HEK293T (cell line): ENCODE data around the gene AP2S1.
A peak's percentile ranks its signal among the peaks of the same experiment; 100 is the strongest.

Experiments
- CTCF ChIA-PET: fragments of 350-600 bp; formaldehyde crosslinking; extraction: SDS; loops from one replicate; lab custom pipeline; 2021; ENCODE audit warnings: antibody characterized with exemption, inconsistent platforms; lab: Yijun Ruan, JAX
- POLR2A ChIA-PET: fragments of 350-600 bp; formaldehyde crosslinking; extraction: SDS; loops from one replicate; lab custom pipeline; 2020; ENCODE audit warnings: antibody characterized with exemption, inconsistent platforms; lab: Yijun Ruan, JAX
- DNase-seq: peaks from one replicate; pipeline ENCODE4 v3.0.0; 2012; ENCODE audit warnings: mixed read lengths; ENCODE audit errors: extremely low spot score
- ARNT ChIP-seq: fragments of 450-650 bp; IDR thresholded peaks from 2 replicates; pipeline ENCODE4 v1.6.1; 2017; ENCODE audit warnings: mild to moderate bottlenecking
- BHLHE40 ChIP-seq: fragments of 450-650 bp; IDR thresholded peaks from 2 replicates; pipeline ENCODE4 v1.6.1; 2016; ENCODE audit warnings: mild to moderate bottlenecking, moderate library complexity, borderline replicate concordance
- CTBP1 ChIP-seq: fragments of 450-650 bp; IDR thresholded peaks from 2 replicates; pipeline ENCODE4 v1.6.1; 2016; ENCODE audit warnings: borderline replicate concordance
- ELF4 ChIP-seq: fragments of 450-650 bp; IDR thresholded peaks from 2 replicates; pipeline ENCODE4 v1.6.1; 2017; ENCODE audit warnings: antibody characterized with exemption
- FOXA1 ChIP-seq: fragments of 450-650 bp; IDR thresholded peaks from 2 replicates; pipeline ENCODE4 v1.6.1; 2016; ENCODE audit warnings: mild to moderate bottlenecking
- FOXK2 ChIP-seq: fragments of 450-650 bp; IDR thresholded peaks from 2 replicates; pipeline ENCODE4 v1.6.1; 2016; ENCODE audit warnings: mild to moderate bottlenecking
- FOXM1 ChIP-seq: fragments of 450-650 bp; IDR thresholded peaks from 2 replicates; pipeline ENCODE4 v1.6.1; 2017; ENCODE audit warnings: mild to moderate bottlenecking, borderline replicate concordance
- HDGF ChIP-seq: fragments of 450-650 bp; IDR thresholded peaks from 2 replicates; pipeline ENCODE4 v1.6.1; 2017; ENCODE audit warnings: antibody characterized with exemption, borderline replicate concordance
- L3MBTL2 ChIP-seq: fragments of 450-650 bp; conservative IDR thresholded peaks from 2 replicates; pipeline ENCODE4 v1.6.1; 2016; ENCODE audit warnings: mild to moderate bottlenecking
- LEF1 ChIP-seq: fragments of 450-650 bp; IDR thresholded peaks from 2 replicates; pipeline ENCODE4 v1.6.1; 2017; ENCODE audit warnings: mild to moderate bottlenecking, borderline replicate concordance
- NFRKB ChIP-seq: fragments of 450-650 bp; IDR thresholded peaks from 2 replicates; pipeline ENCODE4 v1.6.1; 2016; ENCODE audit warnings: mild to moderate bottlenecking, moderate library complexity
- PKNOX1 ChIP-seq: fragments of 450-650 bp; IDR thresholded peaks from 2 replicates; pipeline ENCODE4 v1.6.1; 2016
- SP1 ChIP-seq: fragments of 450-650 bp; IDR thresholded peaks from 2 replicates; pipeline ENCODE4 v1.6.1; 2017
- SUZ12 ChIP-seq: fragments of 450-650 bp; IDR thresholded peaks from 2 replicates; pipeline ENCODE4 v1.6.1; 2016; ENCODE audit warnings: mild to moderate bottlenecking
- TARDBP ChIP-seq: fragments of 450-650 bp; IDR thresholded peaks from 2 replicates; pipeline ENCODE4 v1.6.1; 2016
- ZNF384 ChIP-seq: fragments of 450-650 bp; IDR thresholded peaks from 2 replicates; pipeline ENCODE4 v1.6.1; 2016

Gene AP2S1

GRCh38 chr19:46850228-46851203 is at the start of gene AP2S1:
TSS of gene AP2S1 (minus strand) at chr19:46850846. CDS start at chr19:46850766, 80 bp downstream.
- ChIA-PET POLR2A (interaction anchor here (0.6 to 1.4 kb wide), 12 partner anchors 8 to 185 kb away, joined by 3 to 6 read pairs (median 4); partner anchors contain the start of genes ARHGAP35 and SLC1A5), CTCF (interaction anchor here (0.7 kb wide), 1 partner anchor 10 kb away, joined by 4 read pairs; no protein-coding TSS in a partner anchor)
- no peak for TF ChIP-seq LEF1
- no peak for TF ChIP-seq TARDBP
- no peak for TF ChIP-seq CTBP1
- TF ChIP-seq SUZ12, result peak; percentile 97; the same call in 1 of the 2 replicates
- no peak for TF ChIP-seq PKNOX1
- TF ChIP-seq ELF4, result peak; percentile 97
- no peak for TF ChIP-seq FOXM1
- no peak for TF ChIP-seq SP1
- TF ChIP-seq ZNF384, result no peak
- TF ChIP-seq BHLHE40, result no peak
- peak; percentile 65 for TF ChIP-seq L3MBTL2
- peak; percentile 93 for DNase-seq

GRCh38 chr19:46900341-46900740 is 49.7 kb upstream of the AP2S1 start:
- POLR2A ChIA-PET, result no interaction called here
- no peak for TF ChIP-seq TARDBP
- no peak for TF ChIP-seq L3MBTL2
- no peak for TF ChIP-seq ELF4
- no peak for TF ChIP-seq LEF1
- no peak for TF ChIP-seq ARNT
- TF ChIP-seq FOXM1, result no peak
- no peak for TF ChIP-seq FOXA1
- TF ChIP-seq FOXK2, result no peak
- TF ChIP-seq SUZ12, result no peak
- TF ChIP-seq CTBP1, result no peak
- TF ChIP-seq SP1, result no peak
- no peak for TF ChIP-seq BHLHE40
- TF ChIP-seq NFRKB, result no peak
- TF ChIP-seq ZNF384, result no peak
- TF ChIP-seq HDGF, result no peak
- CTCF ChIA-PET, result no interaction called here
- DNase-seq, result no peak

- DNase-seq, result no peak
- no peak for TF ChIP-seq FOXK2
- CTCF ChIA-PET, result no interaction called here
- POLR2A ChIA-PET, result interaction anchor here (1.2 kb wide), 1 partner anchor 8 kb away, joined by 4 read pairs; no protein-coding TSS in a partner anchor
Measured at GRCh38 chr19:46898731-46899130, 48.1 kb upstream of the AP2S1 start.

GRCh38 chr19:46896076-46896794 is 45.6 kb upstream of the AP2S1 start:
- DNase-seq, result no peak
- POLR2A ChIA-PET, result no interaction called here
- CTCF ChIA-PET, result no interaction called here
- no peak for TF ChIP-seq FOXK2
- no peak for TF ChIP-seq SUZ12
- no peak for TF ChIP-seq TARDBP
- no peak for TF ChIP-seq HDGF
- no peak for TF ChIP-seq LEF1
- no peak for TF ChIP-seq CTBP1
- TF ChIP-seq L3MBTL2, result no peak
- TF ChIP-seq BHLHE40, result no peak
- TF ChIP-seq NFRKB, result no peak
- no peak for TF ChIP-seq FOXM1
- TF ChIP-seq ARNT, result no peak
- TF ChIP-seq FOXA1, result no peak
- no peak for TF ChIP-seq SP1
- no peak for TF ChIP-seq PKNOX1

- no peak for DNase-seq
- TF ChIP-seq LEF1 (no peak), FOXM1 (no peak), NFRKB (no peak)
- POLR2A ChIA-PET, result no interaction called here
- CTCF ChIA-PET, result no interaction called here
Measured at GRCh38 chr19:46892252-46893179, 41.9 kb upstream of the AP2S1 start.
